IPS DF 4.7 (cell line): ENCODE results near the gene CPT2.

Experiments used
- DNase-seq: peaks from one replicate; pipeline ENCODE4 v3.0.0-alpha.2; 2013; ENCODE audit warnings: low spot score; ENCODE audit errors: extremely low read depth

Gene CPT2

GRCh38 chr1:53260631-53261247 is 64.1 kb downstream of the CPT2 start:
- no peak for DNase-seq

- DNase-seq, result no peak
Measured at GRCh38 chr1:53262000-53262399, 65.4 kb downstream of the CPT2 start.
